ENCODE results near the gene DHRS7C.

The DHRS7C gene

DNA sequence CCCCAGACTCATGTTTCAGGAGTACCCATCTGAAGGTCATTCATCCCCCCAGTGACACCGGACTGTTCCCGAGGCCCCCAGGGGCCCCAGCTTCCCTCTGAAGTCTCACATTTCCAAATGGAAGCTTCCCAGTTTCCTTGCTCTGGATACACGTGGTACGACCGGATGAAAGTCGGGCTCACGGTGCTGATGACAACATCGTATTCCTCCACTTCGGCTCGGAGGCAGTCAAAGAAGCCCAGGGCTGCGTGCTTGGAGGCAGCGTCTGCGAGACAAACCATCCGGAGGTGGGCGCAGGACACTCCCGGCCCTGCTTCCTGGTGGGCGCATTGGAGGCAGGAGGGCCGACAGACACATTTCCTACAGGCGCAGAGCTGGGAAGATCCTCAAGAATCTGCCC, 18.7 kb downstream of the DHRS7C start:
- Histone ChIP-seq H3K36me3 (ENCODE audit: control insufficient read depth, insufficient read depth, low read length) (no peaks in the 10 kb centered on the region), H3K4me1 (ENCODE audit: control insufficient read depth, insufficient read depth, low read length) (no peaks in the 10 kb centered on the region), H3K9ac (ENCODE audit: low read length) (no peak overlapping the region), H3K27me3 (ENCODE audit: control insufficient read depth, insufficient read depth, low read length) (peaks cover 1% of the 10 kb centered on the region), H3K9me3 (ENCODE audit: control insufficient read depth, low read length) (no peaks in the 10 kb centered on the region), H3K4me3 (ENCODE audit: low read length) (no peak overlapping the region)

DNA sequence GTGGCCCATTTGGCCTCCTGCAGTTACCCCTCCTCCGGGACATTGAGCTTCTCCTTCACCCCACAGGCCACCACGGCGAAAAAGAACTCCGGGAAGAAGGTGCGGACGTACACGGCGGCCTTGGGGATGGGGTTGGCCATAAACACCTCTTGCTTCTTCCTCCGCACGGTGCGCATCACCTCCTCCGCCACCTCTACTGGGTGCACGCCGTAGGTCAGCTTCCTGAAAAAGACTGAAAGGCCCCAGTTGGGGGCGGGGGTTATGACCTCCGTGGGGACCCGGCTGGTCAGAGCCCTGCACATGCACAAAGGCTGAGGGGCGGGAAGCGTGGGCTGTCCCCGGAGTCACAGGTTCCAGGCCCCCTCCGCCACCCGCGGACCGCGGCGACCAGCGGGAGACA, 19.9 kb downstream of the DHRS7C start:
- Histone ChIP-seq H3K9me3 (ENCODE audit: control insufficient read depth, low read length) (no peaks in the 10 kb centered on the region), H3K36me3 (ENCODE audit: control insufficient read depth, insufficient read depth, low read length) (no peaks in the 10 kb centered on the region), H3K4me1 (ENCODE audit: control insufficient read depth, insufficient read depth, low read length) (no peaks in the 10 kb centered on the region), H3K4me3 (ENCODE audit: low read length) (no peak overlapping the region), H3K27me3 (ENCODE audit: control insufficient read depth, insufficient read depth, low read length) (peaks cover 3% of the 10 kb centered on the region), H3K9ac (ENCODE audit: low read length) (no peak overlapping the region)

DNA sequence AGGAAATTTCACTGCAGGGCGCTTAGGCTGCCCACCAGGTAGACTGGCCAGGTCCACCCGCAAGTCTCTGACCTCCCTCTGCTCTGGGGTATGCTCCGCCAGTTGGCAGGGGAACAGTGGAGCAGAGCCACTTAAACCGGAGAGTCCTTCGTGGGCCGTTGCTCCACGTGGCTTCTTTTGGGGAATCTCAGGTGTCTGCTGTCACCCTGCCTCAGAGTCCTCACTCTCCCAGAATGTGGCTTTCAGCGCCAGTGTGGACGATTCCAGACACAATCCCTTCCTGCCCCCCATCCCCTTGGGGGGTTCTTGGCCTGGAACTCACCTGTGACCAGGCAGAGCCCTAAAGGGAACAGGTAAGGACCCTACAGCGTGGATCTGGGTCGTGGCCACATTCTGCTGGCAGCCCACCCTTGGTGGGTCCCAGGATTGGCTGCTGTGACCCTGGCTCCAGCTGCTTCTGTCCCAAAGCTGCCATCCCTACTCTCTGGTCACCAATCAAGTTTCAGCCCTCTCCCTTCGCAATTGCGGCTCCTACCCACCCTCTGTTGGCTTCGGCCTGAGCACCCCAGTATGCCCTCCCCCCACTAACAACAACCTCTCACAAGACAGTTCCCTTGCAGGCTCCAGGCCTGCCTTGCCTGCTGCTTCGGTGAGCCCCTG, 22.2 kb downstream of the DHRS7C start:
- H3K4me3 ChIP-seq (ENCODE audit: low read length) = no peak overlapping the region
- no peak overlapping the region for H3K9ac ChIP-seq (ENCODE audit: low read length)
- no peaks in the 10 kb centered on the region for H3K36me3 ChIP-seq (ENCODE audit: control insufficient read depth, insufficient read depth, low read length)
- no peaks in the 10 kb centered on the region for H3K9me3 ChIP-seq (ENCODE audit: control insufficient read depth, low read length)
- peaks cover 3% of the 10 kb centered on the region for H3K27me3 ChIP-seq (ENCODE audit: control insufficient read depth, insufficient read depth, low read length)
- no peaks in the 10 kb centered on the region for H3K4me1 ChIP-seq (ENCODE audit: control insufficient read depth, insufficient read depth, low read length)

DNA sequence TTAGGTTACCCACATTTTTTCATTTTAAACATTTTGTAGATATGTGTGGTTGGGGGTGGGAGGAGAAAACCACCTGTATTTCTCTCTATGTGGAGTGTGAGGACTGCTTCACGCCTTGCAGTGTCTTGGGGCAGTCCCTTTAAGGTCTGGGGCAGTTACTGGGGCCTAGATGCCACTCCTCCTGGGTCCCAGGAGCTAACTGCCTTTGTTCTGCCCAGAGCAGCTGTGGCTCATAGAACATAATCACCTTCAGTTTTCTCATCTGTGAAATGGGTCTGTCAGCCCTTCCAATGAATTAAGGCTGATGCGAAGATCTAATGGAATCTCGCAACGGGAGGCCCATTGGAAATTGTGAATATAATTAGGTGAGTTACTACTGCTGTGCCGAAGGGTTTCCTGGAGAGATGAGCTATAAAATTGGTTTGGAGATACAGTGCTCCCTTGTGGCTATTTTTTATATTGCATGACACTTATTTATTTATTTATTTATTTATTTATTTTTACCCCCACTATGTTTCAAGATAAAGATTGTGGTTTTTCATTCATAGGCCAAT, 22.9 kb downstream of the DHRS7C start:
- Histone ChIP-seq H3K4me3 (ENCODE audit: low read length) (no peak overlapping the region), H3K27me3 (ENCODE audit: control insufficient read depth, insufficient read depth, low read length) (peaks cover 3% of the 10 kb centered on the region), H3K9ac (ENCODE audit: low read length) (no peak overlapping the region), H3K4me1 (ENCODE audit: control insufficient read depth, insufficient read depth, low read length) (no peaks in the 10 kb centered on the region), H3K9me3 (ENCODE audit: control insufficient read depth, low read length) (no peaks in the 10 kb centered on the region), H3K36me3 (ENCODE audit: control insufficient read depth, insufficient read depth, low read length) (no peaks in the 10 kb centered on the region)

DNA sequence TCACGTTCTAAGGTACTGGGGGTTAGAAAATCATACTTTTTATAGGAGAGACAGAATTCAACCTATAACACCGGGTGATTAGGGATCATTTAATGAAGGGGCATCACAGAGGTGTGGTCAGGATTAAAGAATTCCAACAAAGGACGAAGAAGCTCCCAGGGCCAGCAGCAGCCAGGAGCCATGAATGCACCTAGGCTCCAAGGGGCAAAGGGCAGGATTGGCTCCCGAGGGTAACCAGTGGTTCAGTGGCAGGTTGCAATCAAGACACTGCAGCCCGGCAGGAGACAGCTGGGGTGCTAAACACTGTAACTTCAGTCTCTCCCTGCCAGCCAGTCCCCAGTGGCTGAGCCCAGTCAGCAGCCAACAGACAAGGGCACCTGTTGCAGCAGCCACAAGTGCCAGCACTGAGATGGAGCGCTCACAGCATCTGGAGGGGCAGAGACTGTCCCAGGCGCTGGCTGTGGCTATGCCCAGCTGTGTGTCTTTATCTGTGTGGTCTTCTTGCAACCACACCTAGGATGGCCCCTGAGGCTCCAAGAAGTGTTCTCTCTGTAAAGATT, 23.9 kb downstream of the DHRS7C start:
- no peaks in the 10 kb centered on the region for H3K36me3 ChIP-seq (ENCODE audit: control insufficient read depth, insufficient read depth, low read length)
- H3K27me3 ChIP-seq (ENCODE audit: control insufficient read depth, insufficient read depth, low read length) = peaks cover 3% of the 10 kb centered on the region
- no peaks in the 10 kb centered on the region for H3K4me1 ChIP-seq (ENCODE audit: control insufficient read depth, insufficient read depth, low read length)
- H3K4me3 ChIP-seq (ENCODE audit: low read length) = no peak overlapping the region
- H3K9me3 ChIP-seq (ENCODE audit: control insufficient read depth, low read length) = no peaks in the 10 kb centered on the region
- no peak overlapping the region for H3K9ac ChIP-seq (ENCODE audit: low read length)

DNA sequence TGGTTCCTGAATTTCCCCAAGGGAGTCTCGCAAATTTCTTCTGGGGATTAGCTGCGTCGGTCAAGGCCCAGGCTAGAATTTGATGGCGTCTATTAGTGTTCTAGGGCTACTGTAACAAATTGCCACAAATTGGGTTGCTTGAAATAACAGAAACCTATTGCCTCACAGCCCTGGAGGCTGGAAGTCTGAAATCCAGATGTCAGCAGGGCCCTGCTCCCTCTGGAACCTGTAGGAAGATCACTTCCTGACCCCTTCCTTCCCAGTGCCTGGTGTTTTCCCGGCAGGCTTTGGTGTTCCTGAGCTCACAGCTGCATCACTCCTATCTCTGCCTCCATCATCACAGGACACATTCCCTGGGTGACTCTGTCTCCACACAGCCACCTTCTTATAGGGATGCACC, 24.4 kb downstream of the DHRS7C start:
- Histone ChIP-seq H3K27me3 (ENCODE audit: control insufficient read depth, insufficient read depth, low read length) (peaks cover 3% of the 10 kb centered on the region), H3K9me3 (ENCODE audit: control insufficient read depth, low read length) (no peaks in the 10 kb centered on the region), H3K4me3 (ENCODE audit: low read length) (no peak overlapping the region), H3K9ac (ENCODE audit: low read length) (no peak overlapping the region), H3K36me3 (ENCODE audit: control insufficient read depth, insufficient read depth, low read length) (no peaks in the 10 kb centered on the region), H3K4me1 (ENCODE audit: control insufficient read depth, insufficient read depth, low read length) (no peaks in the 10 kb centered on the region)

DNA sequence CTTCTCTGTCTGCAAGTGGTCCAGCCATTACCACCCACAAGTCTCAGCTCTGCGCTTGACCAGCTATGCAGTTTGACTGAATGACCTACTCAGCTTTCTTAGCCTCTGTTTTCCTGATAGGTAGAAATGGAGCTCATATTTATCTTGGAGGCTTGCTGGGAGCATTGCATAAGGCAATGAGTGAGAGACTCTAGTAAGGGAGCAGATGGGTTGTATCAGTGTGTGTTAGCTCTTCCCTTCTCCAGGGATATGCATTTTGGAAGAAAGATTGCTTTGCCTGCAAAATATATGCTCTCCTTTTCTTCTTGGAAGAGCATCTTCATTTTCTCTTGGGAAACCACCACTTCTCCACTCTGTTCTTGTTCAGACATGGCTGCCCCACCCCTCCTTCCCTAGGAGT, 26.1 kb downstream of the DHRS7C start:
- Histone ChIP-seq H3K36me3 (ENCODE audit: control insufficient read depth, insufficient read depth, low read length) (no peaks in the 10 kb centered on the region), H3K9ac (ENCODE audit: low read length) (no peak overlapping the region), H3K27me3 (ENCODE audit: control insufficient read depth, insufficient read depth, low read length) (peaks cover 3% of the 10 kb centered on the region), H3K4me3 (ENCODE audit: low read length) (no peak overlapping the region), H3K4me1 (ENCODE audit: control insufficient read depth, insufficient read depth, low read length) (no peaks in the 10 kb centered on the region), H3K9me3 (ENCODE audit: control insufficient read depth, low read length) (no peaks in the 10 kb centered on the region)

DNA sequence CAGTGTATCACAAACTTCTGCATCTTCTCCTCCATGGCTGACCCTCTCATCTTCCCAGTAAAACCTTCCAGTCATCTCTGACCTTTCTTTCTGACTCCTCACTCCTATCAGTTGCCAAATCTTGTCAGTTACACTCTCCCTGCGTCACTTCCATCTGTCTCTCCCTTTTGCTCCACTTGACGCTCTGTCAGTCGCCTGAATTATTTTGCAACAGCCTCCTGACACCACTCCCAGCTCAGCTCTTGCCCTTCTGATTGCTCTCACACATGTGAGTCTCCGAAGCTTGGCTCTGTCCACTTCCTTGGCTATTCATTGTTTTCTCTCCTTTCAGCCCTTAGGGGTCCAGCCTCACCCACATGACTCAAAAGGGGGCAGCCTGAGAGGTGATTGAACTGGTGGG, 27.7 kb downstream of the DHRS7C start:
- H3K4me1 ChIP-seq (ENCODE audit: control insufficient read depth, insufficient read depth, low read length) = no peaks in the 10 kb centered on the region
- peaks cover 3% of the 10 kb centered on the region for H3K27me3 ChIP-seq (ENCODE audit: control insufficient read depth, insufficient read depth, low read length)
- H3K36me3 ChIP-seq (ENCODE audit: control insufficient read depth, insufficient read depth, low read length) = no peaks in the 10 kb centered on the region
- no peak overlapping the region for H3K4me3 ChIP-seq (ENCODE audit: low read length)
- H3K9ac ChIP-seq (ENCODE audit: low read length) = no peak overlapping the region
- H3K9me3 ChIP-seq (ENCODE audit: control insufficient read depth, low read length) = no peaks in the 10 kb centered on the region

DNA sequence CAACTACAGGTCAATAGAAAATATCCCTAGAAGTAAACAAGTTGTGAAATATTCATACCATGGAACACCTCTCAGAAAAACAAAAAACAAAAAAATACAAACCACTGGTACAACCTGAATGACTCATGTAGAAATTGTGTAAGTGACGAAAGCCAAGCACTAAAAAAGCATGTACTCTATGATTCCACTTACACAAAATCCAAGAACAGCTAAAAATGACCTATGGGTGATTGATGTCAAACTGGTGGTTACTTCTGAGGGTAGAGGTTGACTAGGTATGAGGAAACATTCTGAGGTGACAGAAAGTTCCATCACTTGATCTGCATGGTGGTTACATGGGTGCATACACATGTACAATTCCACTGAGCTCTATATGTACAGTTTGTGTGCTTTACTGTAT, 31.1 kb downstream of the DHRS7C start:
- H3K27me3 ChIP-seq (ENCODE audit: control insufficient read depth, insufficient read depth, low read length) = no peaks in the 10 kb centered on the region
- no peaks in the 10 kb centered on the region for H3K4me1 ChIP-seq (ENCODE audit: control insufficient read depth, insufficient read depth, low read length)
- H3K9ac ChIP-seq (ENCODE audit: low read length) = no peak overlapping the region
- no peaks in the 10 kb centered on the region for H3K36me3 ChIP-seq (ENCODE audit: control insufficient read depth, insufficient read depth, low read length)
- H3K9me3 ChIP-seq (ENCODE audit: control insufficient read depth, low read length) = no peaks in the 10 kb centered on the region
- H3K4me3 ChIP-seq (ENCODE audit: low read length) = no peak overlapping the region

DNA sequence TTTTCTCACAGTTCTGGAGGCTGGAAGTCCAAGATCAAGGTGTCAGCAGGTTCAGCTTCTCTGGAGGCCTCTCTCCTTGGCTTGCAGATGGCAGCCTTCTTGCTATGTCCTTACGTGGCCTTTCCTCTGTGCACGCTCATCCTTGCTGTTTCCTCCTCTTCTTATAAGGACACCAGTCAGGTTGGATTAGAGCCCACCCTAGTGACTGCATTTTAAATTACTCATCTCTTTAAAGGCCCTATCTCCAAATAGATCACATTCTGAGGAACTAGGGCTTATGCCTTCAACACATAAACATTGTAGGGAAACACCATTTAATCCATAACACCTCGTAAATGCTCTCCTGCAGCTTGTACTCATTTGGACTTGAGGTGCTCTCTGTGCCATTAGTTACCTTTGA, 36.3 kb downstream of the DHRS7C start:
- no peaks in the 10 kb centered on the region for H3K36me3 ChIP-seq (ENCODE audit: control insufficient read depth, insufficient read depth, low read length)
- no peak overlapping the region for H3K9ac ChIP-seq (ENCODE audit: low read length)
- H3K9me3 ChIP-seq (ENCODE audit: control insufficient read depth, low read length) = no peaks in the 10 kb centered on the region
- H3K27me3 ChIP-seq (ENCODE audit: control insufficient read depth, insufficient read depth, low read length) = no peaks in the 10 kb centered on the region
- H3K4me3 ChIP-seq (ENCODE audit: low read length) = no peak overlapping the region
- H3K4me1 ChIP-seq (ENCODE audit: control insufficient read depth, insufficient read depth, low read length) = no peaks in the 10 kb centered on the region

DNA sequence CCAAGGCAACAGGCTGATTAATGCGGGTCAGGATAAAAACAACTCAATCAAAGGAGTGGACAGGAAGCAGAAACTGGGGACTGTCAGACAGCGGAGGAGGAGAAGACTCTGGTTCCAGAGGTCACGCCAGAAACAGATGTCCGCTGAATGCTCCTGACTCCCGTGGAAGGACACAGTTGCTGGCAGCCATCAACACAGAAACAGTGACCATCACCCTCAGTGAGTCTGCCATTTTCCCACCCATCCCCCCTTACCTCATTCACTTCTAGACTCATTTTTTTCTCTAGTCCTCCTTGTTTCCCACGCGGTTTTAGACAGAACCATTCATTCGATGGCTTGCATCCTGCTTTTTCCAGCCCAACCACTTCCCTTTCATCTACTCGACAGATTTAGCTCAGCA, 40.9 kb downstream of the DHRS7C start:
- Histone ChIP-seq H3K4me1 (ENCODE audit: control insufficient read depth, insufficient read depth, low read length) (no peaks in the 10 kb centered on the region), H3K27me3 (ENCODE audit: control insufficient read depth, insufficient read depth, low read length) (no peaks in the 10 kb centered on the region), H3K9me3 (ENCODE audit: control insufficient read depth, low read length) (no peaks in the 10 kb centered on the region), H3K36me3 (ENCODE audit: control insufficient read depth, insufficient read depth, low read length) (no peaks in the 10 kb centered on the region), H3K9ac (ENCODE audit: low read length) (no peak overlapping the region), H3K4me3 (ENCODE audit: low read length) (no peak overlapping the region)

DNA sequence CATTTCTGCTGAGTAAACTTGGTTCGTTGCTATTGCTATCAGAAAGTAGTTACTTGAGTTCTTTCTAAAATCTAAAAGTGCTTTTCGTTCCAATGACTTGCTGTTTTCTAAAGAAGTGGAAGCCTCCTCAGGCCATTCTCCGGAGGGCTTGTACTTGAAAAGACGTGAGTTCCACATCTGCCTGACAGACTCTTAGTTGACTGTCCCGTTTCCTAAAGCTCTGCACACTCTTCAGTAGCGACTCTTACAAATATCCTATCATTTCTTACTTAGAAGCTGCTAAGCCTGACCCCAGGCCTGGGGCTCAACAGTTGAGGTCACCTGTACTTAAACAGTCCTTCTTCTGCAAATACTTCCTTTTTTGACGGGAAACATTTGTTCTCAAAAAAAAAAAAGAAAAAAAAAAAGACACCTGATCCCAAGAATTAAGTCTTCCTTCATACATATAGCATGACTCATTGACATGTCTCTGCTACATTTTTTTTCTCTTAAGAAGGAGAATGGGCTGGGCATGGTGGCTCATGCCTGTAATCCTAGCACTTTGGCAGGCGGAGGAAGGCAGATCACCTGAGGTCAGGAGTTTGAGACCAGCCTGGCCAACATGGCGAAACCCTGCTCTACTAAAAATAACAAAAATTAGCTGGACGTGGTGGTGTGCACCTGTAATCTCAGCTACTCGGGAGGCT, 61.5 kb downstream of the DHRS7C start:
- Histone ChIP-seq H3K36me3 (ENCODE audit: control insufficient read depth, insufficient read depth, low read length) (no peaks in the 10 kb centered on the region), H3K9me3 (ENCODE audit: control insufficient read depth, low read length) (no peaks in the 10 kb centered on the region), H3K4me1 (ENCODE audit: control insufficient read depth, insufficient read depth, low read length) (no peaks in the 10 kb centered on the region), H3K9ac (ENCODE audit: low read length) (no peak overlapping the region), H3K27me3 (ENCODE audit: control insufficient read depth, insufficient read depth, low read length) (no peaks in the 10 kb centered on the region), H3K4me3 (ENCODE audit: low read length) (no peak overlapping the region)
